Endodermal cell (in vitro differentiated cells): ENCODE results near the gene TPGS2. TPM values are rescaled to one million over a fixed set of nuclear protein-coding genes. Genes with fewer than 3 reads are reported as not detected.
A peak's percentile ranks its signal among the peaks of the same experiment; 100 is the strongest.

Source experiments
- DNase-seq: peaks from one replicate; pipeline ENCODE4 v3.0.0-alpha.2; 2017
- H3K27ac ChIP-seq: 2 replicates; pipeline ENCODE4 v1.5.1; 2013; ENCODE audit warnings: mild to moderate bottlenecking, low read depth, low read length, moderate library complexity
- H3K27me3 ChIP-seq: 2 replicates; pipeline ENCODE4 v1.6.1; 2013; ENCODE audit warnings: mild to moderate bottlenecking, low read length, moderate library complexity; ENCODE audit not compliant: insufficient read depth, control insufficient read depth, poor library complexity, severe bottlenecking
- H3K36me3 ChIP-seq: 2 replicates; pipeline ENCODE4 v1.7.0; 2013; ENCODE audit warnings: mild to moderate bottlenecking, low read length, moderate library complexity; ENCODE audit not compliant: control insufficient read depth, insufficient read depth
- H3K4me1 ChIP-seq: one replicate; pipeline ENCODE4 v1.7.0; 2013; ENCODE audit warnings: low read length; ENCODE audit not compliant: control insufficient read depth, insufficient read depth
- H3K4me3 ChIP-seq: 2 replicates; pipeline ENCODE4 v1.5.1; 2013; ENCODE audit warnings: mild to moderate bottlenecking, low read length, moderate library complexity
- H3K9ac ChIP-seq: 2 replicates; pipeline ENCODE4 v1.6.1; 2013; ENCODE audit warnings: mild to moderate bottlenecking, low read length, moderate library complexity; ENCODE audit not compliant: poor library complexity, severe bottlenecking; ENCODE audit errors: extremely low read depth
- H3K9me3 ChIP-seq: 2 replicates; pipeline ENCODE4 v1.6.1; 2013; ENCODE audit warnings: mild to moderate bottlenecking, low read length, moderate library complexity; ENCODE audit not compliant: control insufficient read depth
- H3K27ac Mint-ChIP-seq: 2 replicates; pipeline ENCODE4 v1.8.0; 2020; ENCODE audit warnings: mixed read lengths
- H3K27me3 Mint-ChIP-seq: 2 replicates; pipeline ENCODE4 v1.8.0; 2021; ENCODE audit warnings: mild to moderate bottlenecking, mixed read lengths; ENCODE audit not compliant: insufficient read depth
- H3K36me3 Mint-ChIP-seq: 2 replicates; pipeline ENCODE4 v1.8.0; 2020; ENCODE audit warnings: low read depth, mixed read lengths
- H3K4me1 Mint-ChIP-seq: 2 replicates; pipeline ENCODE4 v1.8.0; 2020; ENCODE audit warnings: mixed read lengths
- H3K4me3 Mint-ChIP-seq: 2 replicates; pipeline ENCODE4 v1.8.0; 2020; ENCODE audit warnings: mild to moderate bottlenecking, moderate library complexity, mixed read lengths
- H3K9me3 Mint-ChIP-seq: 2 replicates; pipeline ENCODE4 v1.8.0; 2020; ENCODE audit warnings: mild to moderate bottlenecking, mixed read lengths
- CTCF ChIP-seq: fragments of 200-600 bp; sonication (generic); conservative IDR thresholded peaks from 2 replicates; pipeline ENCODE4 v1.5.0; 2021; ENCODE audit warnings: antibody characterized with exemption, mild to moderate bottlenecking
- WGBS, 2 experiments: methylation state at CpG; one replicate each; pipeline versions ENCODE4 v1.1.5 to v1.1.7; 2013; ENCODE audit warnings: missing lambda C conversion rate in 2 of 2, mixed read lengths in 1 of 2; ENCODE audit not compliant: insufficient coverage in 1 of 2, insufficient read length in 1 of 2; 5-methylcytosine and 5-hydroxymethylcytosine counted together
- total RNA-seq, 2 donors: library from RNA; stranded (reverse); fragmentation: NEBNext Ultra II Directional in 1 of 2; extraction: Animal tissue kit (Norgen Biotek cat#: 25700) in 1 of 2; gene quantifications; 2 replicates in 1 of 2; 3 replicates in 1 of 2; pipeline ENCODE4 v1.2.1, GENCODE V29; 2021

The TPGS2 gene
- total RNA-seq, 2 donors from 2014 or later, result 117 to 128 TPM

GRCh38 chr18:36811955-36812354, 16.8 kb downstream of the TPGS2 start:
- Mint-ChIP-seq H3K4me1 (peaks cover 37% of the 10 kb centered on the region), H3K27me3 (no peaks in the 10 kb centered on the region), H3K27ac (no peak overlapping the region), H3K36me3 (peaks cover 41% of the 10 kb centered on the region), H3K9me3 (no peaks in the 10 kb centered on the region), H3K4me3 (no peak overlapping the region)
- TF ChIP-seq CTCF, result no peak
- no peak for DNase-seq
- Histone ChIP-seq H3K9me3 (no peaks in the 10 kb centered on the region), H3K36me3 (peaks cover 40% of the 10 kb centered on the region), H3K4me3 (no peak overlapping the region), H3K27ac (no peak overlapping the region), H3K4me1 (peaks cover 17% of the 10 kb centered on the region), H3K27me3 (no peaks in the 10 kb centered on the region), H3K9ac (no peak overlapping the region)

GRCh38 chr18:36811430-36811829, 17.4 kb downstream of the TPGS2 start:
- Histone ChIP-seq H3K27ac (no peak overlapping the region), H3K27me3 (no peaks in the 10 kb centered on the region), H3K9me3 (no peaks in the 10 kb centered on the region), H3K4me3 (no peak overlapping the region), H3K4me1 (peaks cover 17% of the 10 kb centered on the region), H3K9ac (no peak overlapping the region), H3K36me3 (peaks cover 43% of the 10 kb centered on the region)
- no peak for TF ChIP-seq CTCF
- no CpG with 5 or more reads among the region's 3 CpGs for WGBS, 2 experiments
- Mint-ChIP-seq H3K4me3 (no peak overlapping the region), H3K4me1 (peaks cover 37% of the 10 kb centered on the region), H3K27ac (no peak overlapping the region), H3K27me3 (no peaks in the 10 kb centered on the region), H3K9me3 (no peaks in the 10 kb centered on the region), H3K36me3 (peaks cover 40% of the 10 kb centered on the region)
- DNase-seq, result no peak

- Histone ChIP-seq H3K4me3 (no peak overlapping the region), H3K27me3 (no peaks in the 10 kb centered on the region), H3K9me3 (no peaks in the 10 kb centered on the region), H3K4me1 (peaks cover 14% of the 10 kb centered on the region), H3K27ac (no peak overlapping the region), H3K36me3 (peaks cover 58% of the 10 kb centered on the region), H3K9ac (no peak overlapping the region)
- peak; percentile 66 for DNase-seq
- Mint-ChIP-seq H3K4me1 (peaks cover 22% of the 10 kb centered on the region), H3K9me3 (no peaks in the 10 kb centered on the region), H3K4me3 (no peak overlapping the region), H3K27ac (no peak overlapping the region), H3K36me3 (peaks cover 50% of the 10 kb centered on the region), H3K27me3 (no peaks in the 10 kb centered on the region)
- WGBS, 2 experiments, result 17 to 53% methylated on average over 2 to 6 of the region's 6 CpGs
- TF ChIP-seq CTCF, result peak; percentile 88
These were observed 19.0 kb downstream of the TPGS2 start for GRCh38 chr18:36809590-36810381.
